SIG-M5 treated with dmso at 0.1 percent for 504 hours (cell line): ENCODE results near the gene PRKCA.

Experiments used
- DNase-seq: peaks from one replicate; lab custom pipeline; 2025; ENCODE audit not compliant: unreplicated experiment; lab: John Stamatoyannopoulos, UW

The PRKCA gene

DNA sequence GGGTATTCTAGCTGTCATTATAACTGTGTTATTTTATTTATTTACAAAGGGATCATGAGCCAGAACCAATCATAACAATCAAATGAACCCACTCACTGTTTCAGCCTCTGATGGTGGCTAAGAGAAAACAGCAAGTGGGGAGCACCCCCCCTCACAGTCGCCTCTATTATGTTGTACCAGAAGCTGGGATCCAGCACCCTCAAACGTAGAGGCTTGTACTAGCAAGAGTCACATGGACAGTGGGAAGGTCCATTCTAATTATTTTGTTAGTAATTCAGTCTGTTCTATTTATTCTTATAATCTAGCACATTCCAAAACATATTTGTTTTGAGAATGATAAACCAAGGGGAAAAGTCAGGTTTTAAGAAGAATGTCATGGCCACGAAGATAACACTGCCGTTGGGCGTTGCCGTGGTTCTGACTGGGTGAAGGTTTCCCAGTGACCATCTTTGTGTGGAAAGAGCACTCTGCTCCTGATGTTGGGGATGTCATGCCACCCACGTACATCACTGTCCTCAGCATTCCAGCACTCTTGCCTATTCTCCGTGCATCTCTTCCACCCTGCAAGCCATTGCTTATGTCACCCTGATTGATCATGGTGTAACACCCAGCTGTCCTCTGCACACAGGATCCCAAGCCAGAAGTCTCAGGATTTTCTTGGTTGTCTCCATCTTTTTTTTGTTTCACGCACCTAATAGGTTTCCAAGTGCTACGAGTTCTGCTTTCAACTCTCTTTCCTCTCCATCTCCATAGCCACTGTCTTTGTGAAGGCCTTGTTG, 205.8 kb downstream of the PRKCA start:
- no peak for DNase-seq

DNA sequence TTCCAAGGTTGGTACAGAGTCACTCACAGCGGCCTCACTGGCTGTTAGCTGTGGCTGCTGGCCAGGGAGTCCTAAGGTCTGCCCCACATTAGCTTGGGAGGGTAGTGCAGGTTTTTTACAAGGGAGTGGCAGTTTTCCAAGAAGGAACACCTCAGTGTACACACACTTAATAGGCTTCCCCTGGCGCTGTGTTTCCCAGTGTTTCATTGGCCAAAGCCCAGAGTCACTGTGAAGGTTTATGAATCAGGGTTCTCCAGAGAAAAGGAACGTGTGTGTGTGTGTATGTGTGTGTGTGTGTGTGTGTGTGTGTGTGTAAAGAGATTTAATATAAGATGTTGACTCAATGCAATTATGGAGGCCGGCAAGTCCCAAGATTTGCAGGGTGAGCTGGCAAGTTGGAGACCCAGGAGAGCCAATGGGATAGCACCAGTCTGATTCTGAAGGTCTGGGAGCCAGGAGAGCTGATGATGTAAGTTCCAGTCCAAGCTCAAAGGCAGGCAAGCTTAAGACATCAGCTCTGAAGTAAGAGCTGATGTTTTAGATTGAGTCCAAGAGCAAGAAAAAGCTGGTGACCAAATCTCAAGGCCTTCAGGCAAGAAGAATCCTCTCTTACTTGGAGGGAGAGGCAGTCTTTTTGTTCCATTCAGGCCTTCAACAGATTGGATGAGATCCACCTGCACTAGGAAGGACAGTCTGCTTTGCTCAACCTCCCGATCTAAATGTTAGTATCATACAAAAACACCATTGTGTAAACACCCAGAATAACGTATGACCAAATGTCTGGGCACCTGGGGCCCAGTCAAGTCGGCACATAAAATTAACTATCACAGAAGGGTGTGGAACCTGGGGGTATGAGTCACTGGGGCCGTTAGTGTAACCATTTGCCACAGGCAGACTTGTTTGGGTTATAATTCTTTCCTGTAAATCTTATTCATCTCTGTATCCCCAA, 206.8 kb downstream of the PRKCA start:
- DNase-seq: peak; percentile 46

DNA sequence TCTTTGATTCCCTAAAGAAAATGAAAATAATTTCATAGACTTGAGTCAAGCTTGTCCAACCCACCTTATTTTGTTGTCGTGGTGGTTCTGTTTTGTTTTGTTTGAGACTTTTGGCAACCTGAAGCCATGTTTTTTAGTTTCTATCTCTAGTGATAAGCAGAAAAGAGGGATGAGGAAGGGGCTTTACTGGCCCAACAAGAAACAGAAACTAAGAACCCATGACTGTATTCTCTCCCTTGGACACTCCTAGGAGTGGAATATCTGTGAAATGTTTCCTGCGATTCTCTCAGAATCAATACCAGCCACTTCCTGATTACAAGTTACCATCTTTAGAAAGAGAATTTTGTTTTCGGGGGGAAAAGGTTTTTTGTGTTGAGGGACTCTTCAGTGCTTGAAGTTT, 207.5 kb downstream of the PRKCA start:
- no peak for DNase-seq

DNA sequence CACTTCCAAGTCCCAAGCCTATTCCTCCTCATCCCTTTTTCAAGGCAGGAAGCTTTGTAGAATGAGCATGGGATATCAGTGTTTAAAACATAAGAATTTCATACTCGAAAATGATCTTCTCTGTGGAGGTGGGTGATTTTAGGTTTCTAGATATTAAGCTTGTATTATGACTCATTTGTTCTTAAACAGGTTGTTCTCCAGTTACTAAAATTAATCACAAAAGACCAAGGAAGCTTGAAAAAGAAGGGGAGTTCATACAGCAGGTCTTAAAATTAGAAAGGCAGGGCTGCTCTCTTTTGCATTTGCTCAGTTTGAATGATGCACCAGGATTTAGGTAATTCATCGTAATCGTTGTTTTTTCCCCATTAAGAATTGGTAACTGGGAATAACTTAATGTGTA, 208.7 kb downstream of the PRKCA start:
- DNase-seq: no peak

DNA sequence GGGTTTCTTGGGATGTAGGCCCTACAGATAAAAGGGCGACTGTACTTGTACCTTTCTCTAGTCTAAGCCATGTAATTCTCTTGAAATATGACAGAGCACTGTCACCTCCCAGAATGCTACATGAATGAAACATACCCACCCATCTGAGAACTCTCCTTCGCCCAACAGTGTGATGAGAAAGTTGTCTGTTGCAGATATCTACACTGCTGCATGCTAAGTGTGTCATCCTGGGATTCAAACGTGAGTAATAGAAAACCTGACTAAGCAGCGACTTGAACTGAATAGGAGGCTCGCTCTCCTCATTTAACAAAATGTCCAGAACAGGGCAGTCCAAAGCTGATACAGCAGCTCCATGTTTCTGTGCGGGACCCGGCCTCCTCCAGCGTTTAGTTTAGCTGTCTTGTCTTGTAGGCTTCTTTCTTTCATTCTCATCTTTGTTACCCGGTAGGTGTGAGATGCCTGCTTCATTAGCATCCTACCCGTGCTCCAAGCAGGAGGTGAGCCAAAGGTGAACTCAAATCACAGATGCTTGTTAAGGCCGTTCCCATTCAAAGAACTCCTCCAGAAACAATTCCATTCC, 211.9 kb downstream of the PRKCA start:
- no peak for DNase-seq

DNA sequence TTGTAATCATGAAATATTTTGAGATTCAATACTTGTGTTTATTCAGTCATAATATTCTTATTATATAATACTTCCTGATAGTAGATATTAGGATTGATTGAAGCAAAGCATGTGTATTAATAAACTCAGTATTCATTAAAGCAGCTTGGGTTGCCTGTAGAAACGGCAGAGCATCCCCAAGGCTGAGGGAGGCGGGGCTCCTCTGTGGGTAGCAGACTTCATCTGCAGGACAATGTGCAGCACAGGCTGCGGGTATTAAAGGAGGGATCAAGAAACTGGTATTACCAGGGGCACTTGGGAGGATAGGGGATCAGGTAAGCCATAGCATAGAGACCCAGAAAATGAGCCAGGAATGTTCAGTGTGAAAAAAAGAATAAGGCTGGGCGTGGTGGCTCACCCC, 213.6 kb downstream of the PRKCA start:
- DNase-seq: no peak

DNA sequence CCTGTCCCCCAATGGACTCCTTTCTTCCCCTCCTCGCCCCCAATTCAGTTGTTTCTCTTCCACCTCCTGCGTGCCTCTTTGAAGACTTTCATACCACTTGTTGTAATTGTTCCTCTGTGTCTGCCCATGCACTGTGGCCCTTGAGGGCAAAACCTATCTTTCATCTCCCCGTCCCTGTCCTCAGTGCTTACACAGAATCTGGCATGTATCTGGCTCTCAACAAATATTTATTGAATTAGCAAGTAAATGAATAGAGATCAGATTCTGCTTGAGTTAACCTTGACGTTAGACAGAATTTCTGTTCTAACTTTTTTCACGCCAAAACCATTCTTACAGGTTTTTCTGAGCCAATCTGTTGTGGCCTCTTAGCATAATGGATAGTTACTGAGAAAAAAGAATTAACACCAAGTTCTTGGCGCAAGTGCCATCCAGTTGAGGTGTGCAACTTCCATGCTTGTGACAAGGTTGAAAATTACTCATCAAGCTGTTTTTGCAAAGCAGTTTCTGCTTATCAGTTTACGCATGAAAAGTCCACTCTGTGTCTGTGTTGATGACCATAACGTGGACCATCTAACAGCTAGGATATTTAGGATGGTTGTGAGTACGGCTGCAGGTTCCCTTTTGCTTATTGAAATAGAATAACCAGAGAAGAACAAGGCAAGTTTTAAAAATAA, 215.1 kb downstream of the PRKCA start:
- no peak for DNase-seq

DNA sequence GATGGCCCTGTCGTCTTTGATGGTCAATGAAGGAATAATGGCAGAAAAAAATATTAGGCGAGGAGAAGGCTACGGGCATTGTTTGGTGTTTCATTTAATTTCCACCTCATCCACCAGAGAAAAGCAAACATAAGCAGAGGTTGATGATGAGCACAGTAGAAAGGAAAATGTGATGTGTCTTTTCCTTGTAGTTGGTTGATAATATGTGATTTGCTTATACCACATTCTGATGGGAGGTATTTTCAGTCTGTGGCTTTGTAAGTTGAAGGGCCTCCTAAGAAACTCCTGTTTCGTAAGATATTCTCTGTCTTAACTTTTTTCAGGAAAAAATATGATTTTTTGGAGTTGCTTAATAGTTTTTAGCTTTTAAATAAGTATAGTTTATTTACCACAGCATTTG, 215.7 kb downstream of the PRKCA start:
- DNase-seq: peak; percentile 7

DNA sequence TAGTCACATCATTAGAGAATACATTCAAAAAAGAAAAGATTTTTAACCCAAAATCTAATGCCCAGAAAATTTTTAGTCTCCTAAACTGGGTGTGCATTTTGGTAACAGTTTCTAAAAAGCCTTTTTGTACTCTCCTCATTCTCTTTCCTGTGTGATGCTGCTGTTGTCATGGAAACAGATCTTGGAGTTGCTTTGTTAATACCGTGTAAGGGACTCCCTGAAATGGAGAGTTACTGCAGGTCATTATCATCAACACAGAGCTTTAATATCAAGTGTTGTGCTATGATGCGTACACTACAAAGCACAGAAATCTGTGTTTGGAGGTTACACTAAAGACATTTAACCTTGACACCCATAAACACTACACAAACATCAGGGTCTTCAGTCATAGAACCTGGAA, 216.3 kb downstream of the PRKCA start:
- no peak for DNase-seq

DNA sequence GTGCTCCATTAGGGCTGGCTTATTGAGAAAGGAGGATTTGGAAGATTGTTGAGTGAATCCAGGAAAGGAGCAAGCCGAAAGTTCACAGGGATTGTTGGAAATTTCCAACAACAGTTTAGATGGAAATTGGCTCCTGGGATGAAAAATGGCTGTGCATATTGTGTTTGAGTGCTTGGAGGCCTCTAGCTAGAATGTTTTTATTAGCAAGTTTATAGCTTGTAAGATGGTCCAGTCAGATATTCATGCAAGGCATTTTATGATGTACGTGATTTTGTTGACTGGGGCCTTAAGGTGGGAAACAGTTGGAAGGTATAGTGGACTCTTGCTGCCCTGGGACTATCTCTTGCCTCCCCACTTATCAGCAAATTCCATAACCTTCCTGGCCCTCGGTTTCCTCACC, 216.7 kb downstream of the PRKCA start:
- no peak for DNase-seq

DNA sequence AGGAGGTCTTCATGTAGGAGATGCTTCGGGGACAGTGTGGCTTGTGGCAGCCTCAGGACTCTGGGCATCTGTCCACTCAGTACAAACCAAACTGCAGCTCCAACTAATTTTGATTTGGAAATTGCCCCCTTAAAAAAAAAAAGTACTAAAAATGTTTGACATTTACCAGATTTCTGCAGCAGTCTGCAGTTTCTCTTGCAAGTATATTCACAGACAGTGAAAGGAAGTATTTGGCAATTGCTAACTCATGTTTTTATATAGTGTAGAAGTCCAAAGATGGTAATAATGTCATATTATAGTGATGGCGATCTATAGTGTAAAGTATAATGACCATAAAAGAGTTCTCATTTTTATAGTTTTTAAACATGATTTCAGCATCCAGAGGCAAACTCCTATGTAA, 218.6 kb downstream of the PRKCA start:
- no peak for DNase-seq

DNA sequence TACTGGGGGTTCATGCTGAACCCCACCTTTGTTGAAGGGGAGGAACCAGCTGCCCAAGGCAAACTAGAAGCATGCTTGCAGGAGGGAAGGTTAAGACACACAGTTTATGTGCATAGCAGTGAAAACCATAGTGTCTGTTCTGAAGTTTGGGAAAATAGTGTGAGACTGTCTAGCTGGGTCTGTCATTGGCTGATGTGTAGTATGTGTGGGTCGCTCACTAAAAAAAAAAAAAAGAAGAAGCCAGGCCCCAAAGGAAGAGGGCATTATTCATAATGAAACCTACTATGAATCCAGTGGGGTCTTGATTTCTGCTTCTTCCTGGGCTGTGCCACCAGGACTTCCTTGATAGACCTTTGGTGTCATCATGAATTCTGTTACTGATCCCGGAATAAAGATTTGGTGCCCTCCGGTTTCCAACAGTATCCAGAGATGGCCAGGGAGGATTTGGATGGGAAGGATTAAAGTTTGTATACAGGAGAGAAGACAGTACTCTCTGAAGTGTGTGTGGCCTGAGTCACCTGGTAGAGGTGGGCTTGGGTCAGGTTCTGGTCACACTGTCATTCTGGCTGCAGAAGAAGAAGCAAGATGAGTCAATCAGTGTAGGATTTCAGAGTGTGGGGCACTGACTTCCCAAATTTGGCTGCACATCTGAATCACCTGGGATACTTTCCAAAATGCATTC, 220.3 kb downstream of the PRKCA start:
- no peak for DNase-seq

DNA sequence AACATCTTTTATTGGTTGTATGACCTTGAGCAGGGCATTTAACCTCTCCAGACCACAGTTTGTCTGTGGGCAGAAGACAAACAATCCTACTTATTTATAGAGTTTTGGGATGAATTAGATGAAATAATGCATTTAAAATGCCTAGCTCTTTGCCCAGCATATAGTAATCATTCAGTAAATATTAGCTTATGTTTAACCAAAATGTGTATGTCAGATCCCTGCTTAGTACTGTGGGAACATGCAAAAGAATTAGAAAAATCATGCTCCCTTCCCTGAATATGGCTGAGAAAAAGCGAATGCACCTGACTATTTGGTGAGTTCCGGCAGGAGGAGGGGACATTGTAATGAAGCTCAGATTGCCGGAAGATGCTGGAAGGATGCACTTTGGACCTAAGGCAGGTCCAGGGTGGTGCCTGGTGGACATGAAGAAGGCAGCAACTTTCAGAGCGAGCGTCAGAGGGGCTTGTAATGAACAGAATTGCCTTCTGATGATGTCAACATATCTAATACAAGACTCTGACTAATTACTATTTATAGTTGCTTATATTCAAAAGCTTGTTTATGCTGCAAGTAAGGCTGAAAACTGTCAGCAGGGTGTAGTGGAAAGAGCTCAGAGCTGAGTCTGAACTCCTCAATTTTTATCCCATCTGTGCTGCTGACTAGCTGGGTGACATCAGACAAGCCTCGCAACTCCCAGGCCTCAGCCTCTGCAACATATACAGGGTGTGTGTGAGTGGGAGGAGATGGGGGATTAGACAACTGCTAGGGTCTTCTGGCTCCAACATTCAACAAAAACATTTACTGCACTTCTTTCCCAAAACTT, 221.2 kb downstream of the PRKCA start:
- no peak for DNase-seq

DNA sequence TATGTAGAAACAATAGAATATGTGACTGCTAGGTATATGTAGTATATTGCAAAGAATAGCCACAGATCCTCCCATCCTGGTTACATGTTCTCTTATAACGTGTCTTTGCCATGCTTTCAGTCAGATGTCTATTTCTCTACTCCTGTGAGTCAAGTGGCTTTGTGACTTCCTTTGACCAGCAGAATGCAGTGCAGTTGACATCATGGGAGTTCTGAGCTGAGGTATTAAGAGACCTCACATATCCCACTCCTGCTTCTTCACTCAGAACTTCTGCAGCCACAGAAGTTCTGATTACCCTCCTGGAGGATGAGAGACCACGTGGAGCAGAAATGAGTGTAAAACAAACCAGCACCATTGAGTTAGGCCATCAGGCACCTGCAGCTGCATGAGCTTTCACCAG, 222.5 kb downstream of the PRKCA start:
- no peak for DNase-seq

DNA sequence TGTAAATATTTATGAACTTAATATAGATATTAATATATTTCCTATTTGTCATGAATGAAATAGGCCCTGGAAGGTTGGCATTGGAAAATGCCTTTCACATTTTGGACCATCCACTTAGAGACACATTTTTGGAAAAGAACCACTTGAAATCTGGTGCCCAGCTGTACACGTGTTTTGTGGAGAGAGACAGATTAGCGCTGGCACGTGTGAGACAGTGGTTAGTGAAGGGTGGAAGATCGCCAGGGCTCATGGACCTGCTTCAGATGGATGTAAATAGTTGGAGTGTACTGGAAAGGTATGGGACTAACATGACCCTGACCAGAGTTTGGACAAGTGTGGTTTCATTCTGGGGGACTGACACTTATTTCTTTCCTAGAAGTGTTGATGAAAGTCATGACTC, 222.9 kb downstream of the PRKCA start:
- no peak for DNase-seq

DNA sequence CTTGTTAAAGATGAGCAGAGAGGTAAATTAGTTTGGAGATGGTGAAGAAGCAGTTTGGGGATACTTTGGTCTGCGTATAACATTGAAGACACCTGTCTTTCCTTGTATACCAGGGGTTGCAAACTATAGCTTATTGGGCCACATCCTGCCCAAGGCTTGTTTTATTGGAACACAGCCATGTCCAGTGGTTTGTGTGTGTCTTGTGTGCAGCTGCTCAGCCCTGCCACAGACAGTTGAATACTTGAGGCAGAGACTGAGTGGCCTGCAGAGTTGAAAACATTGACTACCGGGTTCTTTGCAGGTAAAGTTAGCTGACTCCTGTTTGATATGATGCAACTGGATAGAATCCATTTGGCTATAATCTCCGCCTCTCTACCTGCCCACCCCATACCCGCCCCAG, 224.4 kb downstream of the PRKCA start:
- DNase-seq: no peak

DNA sequence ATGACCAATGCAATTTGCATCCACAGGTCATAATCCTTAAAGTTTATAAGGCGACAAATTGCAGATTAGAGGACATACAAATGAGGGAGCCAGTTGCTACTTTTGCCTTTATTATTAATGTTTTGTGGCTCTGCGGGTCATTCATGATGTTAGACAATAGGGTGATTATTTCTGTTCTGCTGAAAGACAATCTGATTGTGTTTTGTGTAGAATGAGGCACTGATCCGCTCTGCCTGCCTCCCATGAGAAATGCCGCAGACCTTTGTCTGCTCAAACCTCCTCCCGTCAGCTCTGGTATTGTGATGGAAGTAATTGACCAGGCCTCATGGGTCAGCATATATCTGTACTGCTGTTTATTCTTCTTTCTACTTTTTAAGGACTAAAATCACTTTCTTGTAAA, 224.9 kb downstream of the PRKCA start:
- DNase-seq: no peak

DNA sequence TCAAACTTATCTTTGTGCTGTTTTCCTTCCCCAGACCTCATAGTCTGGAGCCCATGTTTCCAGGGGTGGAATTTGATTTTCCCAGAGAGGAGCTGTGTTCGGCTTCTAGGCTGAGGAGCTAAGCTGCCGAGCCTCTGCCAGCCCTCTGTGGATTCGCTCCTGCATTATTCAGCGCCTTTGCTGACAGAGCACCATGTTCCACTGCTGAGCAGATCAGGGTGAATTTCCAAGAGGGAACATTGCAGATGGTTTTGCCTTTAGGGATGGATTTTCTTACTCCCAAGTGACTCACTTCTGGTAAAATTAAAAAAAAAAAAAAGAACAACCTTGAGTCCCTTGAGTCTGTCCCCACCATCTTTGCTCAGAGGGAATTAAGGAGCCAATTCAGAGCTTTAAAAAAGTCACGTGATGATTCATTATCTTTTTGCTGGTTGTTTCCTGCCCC, 229.5 kb downstream of the PRKCA start:
- DNase-seq: no peak

DNA sequence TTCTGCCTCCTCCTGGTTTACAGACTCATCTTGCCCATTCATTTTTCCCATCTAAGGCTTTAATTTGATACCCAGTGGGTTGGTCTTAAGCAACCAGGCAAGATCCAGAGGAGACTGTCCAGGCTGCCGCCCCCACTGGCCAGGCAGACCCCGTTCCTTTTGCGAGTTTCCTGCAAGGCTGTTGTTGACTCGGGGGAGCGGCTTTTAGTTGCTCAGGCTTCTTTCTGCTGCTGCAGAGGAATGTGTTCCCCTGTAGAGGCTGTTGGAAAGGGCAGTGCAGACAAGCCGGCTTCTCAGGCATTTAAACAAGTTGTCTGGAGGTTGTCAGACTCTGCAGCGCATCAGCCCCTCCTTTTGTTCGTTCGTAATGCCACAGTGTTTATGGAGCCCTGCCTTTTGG, 231.2 kb downstream of the PRKCA start:
- DNase-seq: no peak

DNA sequence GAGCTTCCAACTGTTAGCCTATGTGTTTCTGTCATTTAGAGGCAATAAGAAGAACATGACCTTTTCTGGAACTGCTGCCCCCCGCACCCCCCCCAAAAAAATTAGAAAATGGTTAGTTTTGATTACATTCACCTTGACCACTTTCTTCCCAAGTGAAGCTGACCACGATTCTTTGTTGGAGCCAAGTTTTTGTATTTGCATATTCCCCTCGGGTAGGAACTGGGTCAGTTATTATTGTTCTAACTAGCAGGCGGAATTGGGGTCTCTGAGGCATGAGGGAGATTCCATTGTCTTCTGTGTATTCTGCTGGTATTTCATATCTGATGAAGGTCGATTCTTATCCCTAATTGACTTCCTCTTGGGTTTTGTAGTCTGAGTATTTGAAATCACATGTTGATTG, 231.6 kb downstream of the PRKCA start:
- no peak for DNase-seq
